Esophagus squamous epithelium (tissue), 5 donors: Measurements from ENCODE around the gene RTKN. TPM values are rescaled to one million over a fixed set of nuclear protein-coding genes. Genes with fewer than 3 reads are reported as not detected.

Experiments
- DNase-seq: peaks from one replicate; lab custom pipeline; 2025; lab: John Stamatoyannopoulos, UW
- H3K27ac ChIP-seq, 4 donors: fragments of 200-600 bp; sonication (generic); one replicate each; pipeline ENCODE4 v1.5.1; 2016 to 2019; ENCODE audit warnings: mild to moderate bottlenecking in 1 of 4
- H3K27me3 ChIP-seq, 4 donors: fragments of 200-600 bp; sonication (generic); 1 replicate in 3 of 4; 2 replicates in 1 of 4; pipeline versions ENCODE4 v1.5.1 to v1.6.0; 2017 to 2021; ENCODE audit warnings: antibody characterized with exemption in 1 of 4
- H3K36me3 ChIP-seq, 3 donors: fragments of 200-600 bp; sonication (generic); one replicate each; pipeline ENCODE4 v1.5.1; 2016 to 2019
- H3K4me1 ChIP-seq, 3 donors: fragments of 200-600 bp; sonication (generic); one replicate each; pipeline ENCODE4 v1.5.1; 2017 to 2019
- H3K4me3 ChIP-seq, 4 donors: fragments of 200-600 bp; sonication (generic); 1 replicate in 3 of 4; 2 replicates in 1 of 4; pipeline ENCODE4 v1.5.1; 2016 to 2019; ENCODE audit warnings: mild to moderate bottlenecking in 2 of 4, moderate library complexity in 1 of 4
- H3K9me3 ChIP-seq, 3 donors: fragments of 200-600 bp; sonication (generic); one replicate each; pipeline ENCODE4 v1.5.1; 2016 to 2019
- POLR2A ChIP-seq, 4 donors: fragments of 450-650 bp; IDR thresholded peaks; one replicate each; pipeline ENCODE4 v1.6.1; 2017; ENCODE audit warnings: antibody characterized with exemption in 4 of 4, mild to moderate bottlenecking in 4 of 4, moderate library complexity in 3 of 4
- WGBS, 2 donors: methylation state at CpG; one replicate each; pipeline ENCODE4 v1.1.5; 2018; 5-methylcytosine and 5-hydroxymethylcytosine counted together
- intact Hi-C: fragments of 100-400 bp; cut with DNase I; formaldehyde crosslinking; loops from one replicate; pipeline ENCODE4 v1.15.0; 2022
- total RNA-seq, 4 donors: library from RNA; depleted of rRNA; stranded (reverse); fragments of >200 nt; gene quantifications; one replicate each; pipeline ENCODE4 v1.1.0, GENCODE V29; 2016
- TF ChIP-seq, protein P1 (sequence below), 6 experiments: fragments of 450-650 bp in 4 of 6; fragments of 200-600 bp in 2 of 6; sonication (generic) in 2 of 6; IDR thresholded peaks; one replicate each; pipeline ENCODE4 v1.5.1; 2016 to 2019; ENCODE audit warnings: antibody characterized with exemption in 6 of 6, mild to moderate bottlenecking in 4 of 6, moderate library complexity in 4 of 6
- donor health status: DM: yes; HTN: yes; CAD: no.

The RTKN gene
- total RNA-seq, 4 donors from 2014 or later, result 20.2 to 37.8 (median 27.9) TPM

DNA sequence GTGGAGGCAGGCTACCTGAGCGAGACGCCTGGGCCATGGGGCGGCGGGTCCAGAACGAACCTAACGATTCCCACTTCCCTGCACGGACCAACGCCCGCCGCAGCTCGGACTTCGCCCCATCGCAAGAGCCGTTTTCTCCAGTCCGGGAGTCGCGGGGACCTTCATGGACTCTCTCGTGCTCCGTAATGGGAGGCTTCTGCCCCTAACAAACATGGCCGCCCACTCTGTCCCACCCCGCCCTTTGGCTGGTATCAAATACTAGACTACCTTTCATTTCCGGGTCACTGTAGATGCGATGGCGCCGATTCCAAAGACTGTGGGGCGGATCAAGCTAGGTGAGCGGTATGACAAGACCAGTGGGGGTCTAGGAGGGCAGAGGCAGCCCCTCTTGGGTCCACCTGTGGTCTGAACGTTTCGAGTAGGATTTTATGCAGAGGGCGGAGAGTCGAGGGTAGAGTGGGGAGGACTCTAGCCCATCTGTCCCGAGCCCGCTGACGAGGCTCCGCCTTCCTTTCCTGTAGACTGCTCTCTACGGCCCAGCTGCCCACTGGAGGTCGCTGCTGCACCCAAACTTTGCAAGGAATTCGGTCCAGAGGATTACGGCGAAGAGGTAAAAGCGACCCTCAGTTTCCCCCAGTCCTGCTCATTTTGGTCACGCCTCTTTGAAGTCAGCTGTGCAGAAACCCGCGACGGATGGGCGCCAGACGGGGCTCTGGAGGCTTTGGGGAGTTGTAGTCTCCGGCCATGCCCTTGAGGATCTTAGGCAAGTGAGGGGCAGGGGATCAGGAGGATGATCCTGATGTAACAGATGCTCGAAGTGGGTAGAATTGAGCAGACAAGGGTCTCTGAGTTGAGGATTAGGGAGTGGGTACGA, 41.3 kb upstream of the RTKN start, which contains the start of the genes CCDC142 and TTC31:
Gene CCDC142, minus strand, starts transcription at position 198 of the 874 bp plus-strand sequence. Its CDS starts 161 bp downstream, at position 37.
Gene TTC31, plus strand, starts transcription at position 281 of the 874 bp plus-strand sequence. Its CDS starts 15 bp downstream, at position 296.
- H3K36me3 ChIP-seq, result peaks cover 0 to 63% (median 3%) of the 10 kb centered on the region in 3 donors
- WGBS, 2 donors, result 0% methylated on average over 7 to 20 of the region's 50 CpGs

DNA sequence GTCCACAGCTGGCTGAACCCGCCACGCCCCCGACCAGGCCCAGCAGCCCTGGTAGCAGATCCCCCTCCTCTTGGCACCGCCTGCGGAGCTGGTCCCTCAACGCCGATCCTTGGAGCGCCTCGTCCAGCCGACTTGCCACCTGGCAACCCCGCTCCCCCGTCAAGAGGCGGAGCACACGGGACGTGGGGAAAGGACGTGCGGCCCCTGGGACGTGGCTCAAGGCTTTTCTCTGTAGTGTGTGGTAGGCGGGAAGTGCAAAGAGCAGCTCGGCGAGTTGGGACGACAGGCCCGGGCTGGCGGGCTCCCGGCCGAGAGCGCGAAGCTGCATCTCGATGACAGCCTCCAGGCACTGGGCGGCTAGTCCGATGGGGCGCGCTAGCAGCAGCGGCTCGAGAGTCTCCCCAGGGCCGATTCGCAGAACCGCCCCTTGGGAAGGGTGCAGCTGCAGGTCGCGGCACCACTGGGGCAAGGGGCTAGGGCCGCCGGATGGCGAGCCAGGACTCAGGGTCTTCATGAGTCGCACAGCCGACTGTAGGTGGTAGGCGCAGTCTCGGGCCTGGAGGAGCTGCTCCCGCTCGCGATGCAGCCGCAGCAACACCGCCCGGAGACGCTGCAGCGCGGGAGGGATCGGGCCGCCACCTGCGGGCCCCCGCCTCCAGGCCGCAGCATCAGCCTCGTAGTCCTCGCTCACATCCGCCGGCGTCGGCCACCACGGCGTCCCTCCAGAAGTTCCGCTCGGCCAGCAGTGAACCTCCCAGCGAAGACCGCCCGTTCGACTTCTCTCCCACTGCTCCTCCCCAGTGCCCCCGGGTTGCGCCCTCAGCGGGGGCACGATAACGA, 40.4 kb upstream of the RTKN start:
- DNase-seq, result no peak

More for the DNA sequence above, 41.3 kb upstream of the RTKN start, which contains the start of the genes CCDC142 and TTC31:
- peak; percentile 86 for DNase-seq
- no peaks in the 10 kb centered on the region for H3K27me3 ChIP-seq
- intact Hi-C loops, result loop anchor here (5.0 to 10.0 kb wide), 2 partner anchors 44 to 102 kb away; partner anchors contain the start of genes AUP1, DQX1 and HTRA2
- peak in 1 of 4 donors; percentile 45 for TF ChIP-seq POLR2A (IDR thresholded peaks at IDR 0.05)
- TF ChIP-seq, protein P1, sequence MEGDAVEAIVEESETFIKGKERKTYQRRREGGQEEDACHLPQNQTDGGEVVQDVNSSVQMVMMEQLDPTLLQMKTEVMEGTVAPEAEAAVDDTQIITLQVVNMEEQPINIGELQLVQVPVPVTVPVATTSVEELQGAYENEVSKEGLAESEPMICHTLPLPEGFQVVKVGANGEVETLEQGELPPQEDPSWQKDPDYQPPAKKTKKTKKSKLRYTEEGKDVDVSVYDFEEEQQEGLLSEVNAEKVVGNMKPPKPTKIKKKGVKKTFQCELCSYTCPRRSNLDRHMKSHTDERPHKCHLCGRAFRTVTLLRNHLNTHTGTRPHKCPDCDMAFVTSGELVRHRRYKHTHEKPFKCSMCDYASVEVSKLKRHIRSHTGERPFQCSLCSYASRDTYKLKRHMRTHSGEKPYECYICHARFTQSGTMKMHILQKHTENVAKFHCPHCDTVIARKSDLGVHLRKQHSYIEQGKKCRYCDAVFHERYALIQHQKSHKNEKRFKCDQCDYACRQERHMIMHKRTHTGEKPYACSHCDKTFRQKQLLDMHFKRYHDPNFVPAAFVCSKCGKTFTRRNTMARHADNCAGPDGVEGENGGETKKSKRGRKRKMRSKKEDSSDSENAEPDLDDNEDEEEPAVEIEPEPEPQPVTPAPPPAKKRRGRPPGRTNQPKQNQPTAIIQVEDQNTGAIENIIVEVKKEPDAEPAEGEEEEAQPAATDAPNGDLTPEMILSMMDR (IDR thresholded peaks at IDR 0.05), result peak; percentile 83 to 92 (median 87)
- no peaks in the 10 kb centered on the region for H3K9me3 ChIP-seq
- peak within 1 kb of the TSS; percentile 88 to 97 (median 90) for H3K27ac ChIP-seq
- H3K4me1 ChIP-seq, result peaks cover 21 to 48% (median 24%) of the 10 kb centered on the region in 3 donors
- peak within 1 kb of the TSS; percentile 68 to 96 (median 84) for H3K4me3 ChIP-seq

DNA sequence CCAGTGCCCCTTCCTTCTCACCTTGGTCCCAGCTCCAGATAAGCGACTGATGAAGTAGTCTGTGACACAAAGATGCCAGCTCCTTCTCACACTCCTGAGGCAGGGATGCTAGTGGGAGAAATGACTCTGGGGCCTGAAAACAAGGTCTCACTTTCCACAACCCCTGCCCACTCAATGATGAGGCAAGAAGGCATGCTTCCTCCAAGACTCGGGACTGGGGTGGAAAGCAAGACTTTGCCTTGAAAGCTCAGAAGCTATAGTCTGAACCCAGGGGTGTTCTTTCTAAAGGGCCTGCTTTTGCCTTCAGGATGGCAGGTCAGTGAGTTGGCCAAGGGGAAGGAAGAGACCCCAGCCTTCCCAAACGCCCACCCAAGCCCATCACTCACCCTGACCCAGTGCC, 39.7 kb upstream of the RTKN start:
- DNase-seq, result no peak
- Histone ChIP-seq H3K27ac (peak overlapping the region in 3 of 4 donors; percentile 88 to 97 (median 93)), H3K4me1 (peaks cover 21 to 48% (median 24%) of the 10 kb centered on the region in 3 donors), H3K27me3 (no peaks in the 10 kb centered on the region), H3K9me3 (no peaks in the 10 kb centered on the region), H3K36me3 (peaks cover 0 to 58% (median 3%) of the 10 kb centered on the region in 3 donors), H3K4me3 (peak overlapping the region; percentile 68 to 96 (median 84))
- WGBS, 2 donors, result 83% methylated on average over 1 of the region's 3 CpGs; no CpG with 5 or more reads in 1 of the 2 donors
- TF ChIP-seq POLR2A (IDR thresholded peaks at IDR 0.05), result no peak
- TF ChIP-seq, protein P1 (IDR thresholded peaks at IDR 0.05), result no peak
- intact Hi-C loops, result loop anchor here (5.0 to 10.0 kb wide), 2 partner anchors 46 to 103 kb away; partner anchors contain the start of genes AUP1, DQX1 and HTRA2

More for the DNA sequence above, 40.4 kb upstream of the RTKN start:
- Histone ChIP-seq H3K4me3 (peak overlapping the region; percentile 68 to 96 (median 84)), H3K9me3 (no peaks in the 10 kb centered on the region), H3K36me3 (peaks cover 0 to 62% (median 3%) of the 10 kb centered on the region in 3 donors), H3K27ac (peak overlapping the region; percentile 88 to 97 (median 90)), H3K4me1 (peaks cover 21 to 48% (median 24%) of the 10 kb centered on the region in 3 donors), H3K27me3 (no peaks in the 10 kb centered on the region)
- 4% methylated on average over 31 of the region's 80 CpGs; no CpG with 5 or more reads in 1 of the 2 donors for WGBS, 2 donors
- no peak for TF ChIP-seq POLR2A (IDR thresholded peaks at IDR 0.05)
- TF ChIP-seq, protein P1 (IDR thresholded peaks at IDR 0.05), result no peak
- intact Hi-C loops, result loop anchor here (5.0 to 10.0 kb wide), 2 partner anchors 45 to 103 kb away; partner anchors contain the start of genes AUP1, DQX1 and HTRA2

DNA sequence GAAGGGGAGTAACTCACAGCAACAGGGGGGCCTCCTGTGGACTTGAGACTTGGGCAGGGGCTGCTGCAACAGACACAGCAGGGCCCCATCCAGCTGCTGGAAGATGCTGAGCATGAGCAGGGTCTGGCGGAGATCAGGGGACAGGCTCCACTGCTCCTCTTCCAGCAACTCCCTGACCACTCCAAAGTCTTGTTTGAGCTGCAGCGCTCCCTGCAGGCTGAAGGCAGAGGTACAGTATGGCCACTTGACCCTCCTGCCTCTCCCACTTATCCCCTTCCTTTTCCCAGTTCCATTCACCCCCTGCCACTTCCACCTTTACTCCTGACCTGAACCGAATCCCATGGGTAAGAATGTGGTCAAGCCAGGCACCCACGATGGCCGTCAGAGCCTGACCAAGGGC, 33.2 kb upstream of the RTKN start:
- Histone ChIP-seq H3K36me3 (peaks cover 10 to 54% (median 11%) of the 10 kb centered on the region in 3 donors), H3K9me3 (no peaks in the 10 kb centered on the region), H3K27me3 (no peaks in the 10 kb centered on the region), H3K4me3 (no peak overlapping the region), H3K4me1 (peaks cover 6 to 36% (median 19%) of the 10 kb centered on the region in 3 donors), H3K27ac (no peak overlapping the region)
- intact Hi-C loops, result no loop called here
- DNase-seq, result no peak
- WGBS, 2 donors, result 92 to 98% methylated on average over 2 to 3 of the region's 5 CpGs
- TF ChIP-seq POLR2A (IDR thresholded peaks at IDR 0.05), result no peak
- TF ChIP-seq, protein P1 (IDR thresholded peaks at IDR 0.05), result peak in 2 of 6 experiments; percentile 5 to 13
